Right renal cortex interstitium (tissue), 3 donors: Measurements from ENCODE around the gene P2RY14. TPM values are rescaled to one million over a fixed set of nuclear protein-coding genes. Genes with fewer than 3 reads are reported as not detected.

ENCODE experiments used
- DNase-seq, 3 donors: peaks; one replicate each; pipeline ENCODE4 v3.0.0-alpha.2; 2013; ENCODE audit warnings: low read depth in 3 of 3, low spot score in 2 of 3
- polyA plus RNA-seq, 3 donors: library from polyadenylated mRNA; unstranded; fragments of 120-200 nt; gene quantifications; one replicate each; pipeline ENCODE4 v1.2.1, GENCODE V29; 2013; ENCODE audit not compliant: insufficient read length in 3 of 3

Gene P2RY14
- polyA plus RNA-seq, 3 donors, result 0.62 to 1.0 (median 0.85) TPM

- no peak for DNase-seq
Measured at GRCh38 chr3:151303751-151304150, 25.4 kb upstream of the P2RY14 start.

- no peak for DNase-seq
Measured at GRCh38 chr3:151301787-151302186, 23.4 kb upstream of the P2RY14 start.

GRCh38 chr3:151300539-151300938, 22.2 kb upstream of the P2RY14 start:
- no peak for DNase-seq

- DNase-seq, result no peak
Measured at GRCh38 chr3:151299006-151299405, 20.7 kb upstream of the P2RY14 start.

GRCh38 chr3:151297429-151297828, 19.1 kb upstream of the P2RY14 start:
- DNase-seq, result no peak

- no peak for DNase-seq
Measured at GRCh38 chr3:151296226-151296625, 17.9 kb upstream of the P2RY14 start.

- DNase-seq, result no peak
Measured at GRCh38 chr3:151293127-151293526, 14.8 kb upstream of the P2RY14 start.

- no peak for DNase-seq
Measured at GRCh38 chr3:151290673-151291072, 12.3 kb upstream of the P2RY14 start.

- no peak for DNase-seq
Measured at GRCh38 chr3:151289445-151289844, 11.1 kb upstream of the P2RY14 start.

- no peak for DNase-seq
Measured at GRCh38 chr3:151285940-151286339, 7.6 kb upstream of the P2RY14 start.

- no peak for DNase-seq
Measured at GRCh38 chr3:151283907-151284461, 5.6 kb upstream of the P2RY14 start.

- no peak for DNase-seq
Measured at GRCh38 chr3:151283387-151283786, 5.0 kb upstream of the P2RY14 start.

- peak; percentile 21 to 38 (median 29) for DNase-seq
Measured at GRCh38 chr3:151282921-151283320, 4.6 kb upstream of the P2RY14 start.

GRCh38 chr3:151281671-151282324, 3.5 kb upstream of the P2RY14 start:
- DNase-seq, result no peak

GRCh38 chr3:151276687-151277042, 1.7 kb downstream of the P2RY14 start:
- no peak for DNase-seq

GRCh38 chr3:151276038-151276686, 2.2 kb downstream of the P2RY14 start:
- no peak for DNase-seq

- DNase-seq, result no peak
Measured at GRCh38 chr3:151275091-151275490, 3.3 kb downstream of the P2RY14 start.

- DNase-seq, result no peak
Measured at GRCh38 chr3:151269631-151270030, 8.7 kb downstream of the P2RY14 start.

- DNase-seq, result no peak
Measured at GRCh38 chr3:151268267-151269235, 9.8 kb downstream of the P2RY14 start.

- no peak for DNase-seq
Measured at GRCh38 chr3:151267066-151267465, 11.3 kb downstream of the P2RY14 start.

GRCh38 chr3:151265866-151266265, 12.5 kb downstream of the P2RY14 start:
- no peak for DNase-seq
